GM23338 (cell line): Measurements from ENCODE around the gene CRYZL1. TPM values are rescaled to one million over a fixed set of nuclear protein-coding genes. Genes with fewer than 3 reads are reported as not detected.
A peak's percentile ranks its signal among the peaks of the same experiment; 100 is the strongest.

ENCODE experiments used
- ATAC-seq: fragments of 200-7000 bp; cut with Tn5 transposase; 3 replicates; pipeline ENCODE4 v1.9.1; 2020
- DNase-seq: peaks from one replicate; pipeline ENCODE4 v3.0.0-alpha.2; 2015; ENCODE audit warnings: low spot score
- H2AFZ ChIP-seq: fragments of 200-600 bp; sonication (generic); 2 replicates; pipeline ENCODE4 v1.8.0; 2016; ENCODE audit warnings: antibody characterized with exemption, mild to moderate bottlenecking, moderate library complexity
- H3F3A ChIP-seq: fragments of 200-600 bp; sonication (generic); replicated peaks from 2 replicates; pipeline ENCODE4 v1.8.0; 2017; ENCODE audit warnings: antibody characterized with exemption, mixed run types, low read depth
- H3K27ac ChIP-seq: fragments of 200-600 bp; sonication (generic); 2 replicates; pipeline ENCODE4 v1.6.1; 2016; ENCODE audit warnings: low read depth
- H3K27me3 ChIP-seq: fragments of 200-600 bp; sonication (generic); 2 replicates; pipeline ENCODE4 v1.8.0; 2016; ENCODE audit warnings: mild to moderate bottlenecking, mixed run types, moderate library complexity; ENCODE audit not compliant: insufficient read depth
- H3K36me3 ChIP-seq: fragments of 200-600 bp; sonication (generic); 2 replicates; pipeline ENCODE4 v1.8.0; 2016; ENCODE audit warnings: mild to moderate bottlenecking; ENCODE audit not compliant: insufficient read depth
- H3K4me1 ChIP-seq: fragments of 200-600 bp; sonication (generic); 2 replicates; pipeline ENCODE4 v1.8.0; 2016; ENCODE audit warnings: mild to moderate bottlenecking, moderate library complexity; ENCODE audit not compliant: insufficient read depth
- H3K4me2 ChIP-seq: fragments of 200-600 bp; sonication (generic); 2 replicates; pipeline ENCODE4 v1.7.1; 2017; ENCODE audit warnings: mixed run types
- H3K4me3 ChIP-seq: fragments of 200-600 bp; sonication (generic); 2 replicates; pipeline ENCODE4 v1.6.1; 2016; ENCODE audit warnings: mixed run types
- H3K79me2 ChIP-seq: fragments of 200-600 bp; sonication (generic); replicated peaks from 2 replicates; pipeline ENCODE4 v1.8.0; 2017; ENCODE audit warnings: mild to moderate bottlenecking; ENCODE audit not compliant: insufficient read depth
- H3K9me2 ChIP-seq: fragments of 200-600 bp; sonication (generic); 2 replicates; pipeline ENCODE4 v1.8.0; 2017; ENCODE audit not compliant: insufficient read depth
- H4K20me1 ChIP-seq: fragments of 200-600 bp; sonication (generic); replicated peaks from 2 replicates; pipeline ENCODE4 v1.8.0; 2017; ENCODE audit warnings: mild to moderate bottlenecking; ENCODE audit not compliant: insufficient read depth
- H3K27ac Mint-ChIP-seq: 2 replicates; pipeline ENCODE4 v1.8.0; 2020; ENCODE audit warnings: inconsistent platforms, mild to moderate bottlenecking, moderate library complexity, mixed read lengths
- H3K27me3 Mint-ChIP-seq: 3 replicates; pipeline ENCODE4 v1.8.0; 2022; ENCODE audit warnings: low read depth, mild to moderate bottlenecking, moderate library complexity, mixed read lengths, inconsistent platforms; ENCODE audit not compliant: insufficient read depth, poor library complexity
- H3K36me3 Mint-ChIP-seq: 3 replicates; pipeline ENCODE4 v1.8.0; 2021; ENCODE audit warnings: low read depth, mild to moderate bottlenecking, inconsistent platforms, moderate library complexity, mixed read lengths
- H3K4me1 Mint-ChIP-seq: 3 replicates; pipeline ENCODE4 v1.8.0; 2020; ENCODE audit warnings: mild to moderate bottlenecking, inconsistent platforms, mixed read lengths
- H3K4me3 Mint-ChIP-seq: 3 replicates; pipeline ENCODE4 v1.8.0; 2021; ENCODE audit warnings: moderate library complexity, mild to moderate bottlenecking, inconsistent platforms, mixed read lengths
- H3K9me3 Mint-ChIP-seq: 3 replicates; pipeline ENCODE4 v1.8.0; 2020; ENCODE audit warnings: moderate library complexity, mild to moderate bottlenecking, inconsistent platforms, mixed read lengths
- EZH2phosphoT487 ChIP-seq: fragments of 200-600 bp; sonication (generic); IDR thresholded peaks from one replicate; pipeline ENCODE4 v1.8.1; 2018; ENCODE audit warnings: antibody characterized with exemption; ENCODE audit not compliant: unreplicated experiment
- JUNB ChIP-seq: IDR thresholded peaks from one replicate; pipeline ENCODE4 v1.6.1; 2016; ENCODE audit warnings: antibody characterized with exemption; ENCODE audit not compliant: unreplicated experiment
- NANOG ChIP-seq: IDR thresholded peaks from 2 replicates; pipeline ENCODE4 v1.6.1; 2016; ENCODE audit warnings: antibody characterized with exemption, borderline replicate concordance
- POLR2AphosphoS5 ChIP-seq: IDR thresholded peaks from 2 replicates; pipeline ENCODE4 v1.6.1; 2016; ENCODE audit warnings: antibody characterized with exemption, low read depth
- STAT1 ChIP-seq: IDR thresholded peaks from one replicate; pipeline ENCODE4 v1.6.1; 2016; ENCODE audit warnings: antibody characterized with exemption; ENCODE audit not compliant: unreplicated experiment
- ZNF114 ChIP-seq: fragments of 250-450 bp; sonication (Bioruptor Pico); IDR thresholded peaks from 2 replicates; pipeline ENCODE4 v1.5.0; 2020; ENCODE audit warnings: mild to moderate bottlenecking, moderate library complexity
- ZNF462 ChIP-seq: fragments of 250-450 bp; sonication (Bioruptor Pico); IDR thresholded peaks from 2 replicates; pipeline ENCODE4 v1.5.0; 2020; ENCODE audit warnings: mild to moderate bottlenecking, moderate library complexity
- polyA plus RNA-seq: library from polyadenylated mRNA; unstranded; fragments of >200 nt; fragmentation: Nextera tagmentation; extraction: Ambion mirVana; gene quantifications from 2 replicates; pipeline ENCODE4 v1.2.1, GENCODE V29; 2016
- total RNA-seq: library from RNA; depleted of rRNA; stranded (reverse); fragments of >200 nt; shearing (Covaris generic); gene quantifications from 2 replicates; pipeline ENCODE4 v1.2.3, GENCODE V29; 2014
- TF ChIP-seq, protein P1 (sequence below), 2 experiments: fragments of 200-600 bp in 1 of 2; sonication (generic) in 1 of 2; conservative IDR thresholded peaks; 2 replicates each; pipeline versions ENCODE4 v1.5.1 to v1.6.1; 2016 to 2017; ENCODE audit warnings: antibody characterized with exemption in 2 of 2, low read depth in 2 of 2, mild to moderate bottlenecking in 2 of 2, moderate library complexity in 1 of 2
- TF ChIP-seq, protein P2 (sequence below): IDR thresholded peaks from 2 replicates; pipeline ENCODE4 v1.6.1; 2016; ENCODE audit warnings: antibody characterized with exemption

Gene CRYZL1
- total and polyA plus RNA-seq, 2 experiments from 2014 or later, result 23.8 to 40.5 TPM

DNA sequence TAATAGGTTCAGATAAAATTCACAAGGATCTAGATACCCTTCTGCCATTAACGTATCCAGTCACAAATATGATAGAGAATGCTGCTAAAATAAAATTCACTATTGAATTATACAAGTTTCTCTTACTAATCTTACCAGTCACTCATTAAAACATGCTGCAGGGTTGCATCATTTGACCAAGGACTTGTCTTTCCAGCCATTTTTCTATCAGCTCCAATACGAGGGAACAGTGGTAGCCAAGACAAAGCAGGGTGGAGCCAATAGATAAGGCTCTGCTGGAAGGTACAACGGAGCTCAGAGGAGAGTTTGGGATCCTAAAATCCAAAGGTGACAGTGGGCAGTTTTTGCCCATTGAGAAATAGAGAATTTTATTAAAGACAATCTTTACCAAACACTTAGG is 57.1 kb downstream of the CRYZL1 start:
- H3K4me3 ChIP-seq, result no peak overlapping the region
- H3K4me3 Mint-ChIP-seq, result no peak overlapping the region
- H3K4me2 ChIP-seq, result no peak overlapping the region
- no peak overlapping the region for H3K27ac ChIP-seq
- H3F3A ChIP-seq, result peaks cover 9% of the 10 kb centered on the region; the same call in 1 of the 2 replicates
- 0 out of 2 replicates have a peak, but pooled peaks cover 7% of the 10 kb centered on the region for H3K36me3 ChIP-seq
- no peak overlapping the region for H2AFZ ChIP-seq
- H3K36me3 Mint-ChIP-seq, result peaks cover 37% of the 10 kb centered on the region; the same call in 2 of the 3 replicates
- TF ChIP-seq STAT1, result no peak
- H3K4me1 ChIP-seq, result peaks cover 12% of the 10 kb centered on the region; the same call in 1 of the 2 replicates
- no peaks in the 10 kb centered on the region for H3K9me2 ChIP-seq
- DNase-seq (no peak), ATAC-seq (no peak)
- 0 out of 2 replicates have a peak, but pooled peaks cover 8% of the 10 kb centered on the region for H3K27me3 ChIP-seq
- 0 out of 2 replicates have a peak, but pooled peaks cover 8% of the 10 kb centered on the region for H4K20me1 ChIP-seq
- H3K79me2 ChIP-seq, result peaks cover 24% of the 10 kb centered on the region
- H3K4me1 Mint-ChIP-seq, result peaks cover 8% of the 10 kb centered on the region; the same call in 2 of the 3 replicates
- no peak overlapping the region for H3K27ac Mint-ChIP-seq
- peaks cover 9% of the 10 kb centered on the region for H3K27me3 Mint-ChIP-seq
- H3K9me3 Mint-ChIP-seq, result no peaks in the 10 kb centered on the region

DNA sequence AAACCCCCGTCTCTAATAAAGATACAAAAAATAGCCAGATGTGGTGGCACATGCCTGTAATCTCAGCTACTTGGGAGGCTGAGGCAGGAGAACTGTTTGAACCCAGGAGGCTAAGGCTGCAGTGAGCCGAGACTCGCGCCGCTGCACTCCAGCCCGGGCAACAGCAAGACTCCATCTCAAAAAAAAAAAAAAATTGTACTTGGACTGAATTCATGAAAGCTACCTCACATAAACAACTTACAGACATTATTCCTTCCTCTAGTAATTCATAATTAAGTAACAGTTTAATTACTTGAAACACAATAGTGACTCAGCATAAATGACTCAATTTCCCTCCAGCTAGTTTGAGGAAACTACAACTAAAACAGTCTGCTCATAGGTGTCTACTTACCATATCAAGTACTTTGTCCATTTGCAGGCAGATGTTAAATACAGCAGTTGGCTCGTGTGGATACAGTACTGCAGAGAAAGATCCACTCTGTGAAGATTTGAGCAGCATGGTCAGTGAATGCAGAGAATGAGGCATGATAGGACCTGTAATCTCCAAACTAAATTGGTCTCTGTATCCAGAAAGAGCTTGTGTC is 62.5 kb downstream of the CRYZL1 start:
- H3K9me2 ChIP-seq, result no peaks in the 10 kb centered on the region
- H3K4me1 ChIP-seq, result no peaks in the 10 kb centered on the region
- TF ChIP-seq NANOG (no peak), STAT1 (no peak), ZNF114 (no peak), JUNB (no peak), ZNF462 (CRISPR knock-in tag) (no peak), EZH2phosphoT487 (no peak), POLR2AphosphoS5 (no peak)
- TF ChIP-seq, protein P1, sequence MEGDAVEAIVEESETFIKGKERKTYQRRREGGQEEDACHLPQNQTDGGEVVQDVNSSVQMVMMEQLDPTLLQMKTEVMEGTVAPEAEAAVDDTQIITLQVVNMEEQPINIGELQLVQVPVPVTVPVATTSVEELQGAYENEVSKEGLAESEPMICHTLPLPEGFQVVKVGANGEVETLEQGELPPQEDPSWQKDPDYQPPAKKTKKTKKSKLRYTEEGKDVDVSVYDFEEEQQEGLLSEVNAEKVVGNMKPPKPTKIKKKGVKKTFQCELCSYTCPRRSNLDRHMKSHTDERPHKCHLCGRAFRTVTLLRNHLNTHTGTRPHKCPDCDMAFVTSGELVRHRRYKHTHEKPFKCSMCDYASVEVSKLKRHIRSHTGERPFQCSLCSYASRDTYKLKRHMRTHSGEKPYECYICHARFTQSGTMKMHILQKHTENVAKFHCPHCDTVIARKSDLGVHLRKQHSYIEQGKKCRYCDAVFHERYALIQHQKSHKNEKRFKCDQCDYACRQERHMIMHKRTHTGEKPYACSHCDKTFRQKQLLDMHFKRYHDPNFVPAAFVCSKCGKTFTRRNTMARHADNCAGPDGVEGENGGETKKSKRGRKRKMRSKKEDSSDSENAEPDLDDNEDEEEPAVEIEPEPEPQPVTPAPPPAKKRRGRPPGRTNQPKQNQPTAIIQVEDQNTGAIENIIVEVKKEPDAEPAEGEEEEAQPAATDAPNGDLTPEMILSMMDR (conservative IDR thresholded peaks at IDR 0.05; ENCODE audit: low read depth in 2 of 2), result no peak
- TF ChIP-seq, protein P2, sequence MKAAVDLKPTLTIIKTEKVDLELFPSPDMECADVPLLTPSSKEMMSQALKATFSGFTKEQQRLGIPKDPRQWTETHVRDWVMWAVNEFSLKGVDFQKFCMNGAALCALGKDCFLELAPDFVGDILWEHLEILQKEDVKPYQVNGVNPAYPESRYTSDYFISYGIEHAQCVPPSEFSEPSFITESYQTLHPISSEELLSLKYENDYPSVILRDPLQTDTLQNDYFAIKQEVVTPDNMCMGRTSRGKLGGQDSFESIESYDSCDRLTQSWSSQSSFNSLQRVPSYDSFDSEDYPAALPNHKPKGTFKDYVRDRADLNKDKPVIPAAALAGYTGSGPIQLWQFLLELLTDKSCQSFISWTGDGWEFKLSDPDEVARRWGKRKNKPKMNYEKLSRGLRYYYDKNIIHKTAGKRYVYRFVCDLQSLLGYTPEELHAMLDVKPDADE, result no peak

More for the DNA sequence above, 62.5 kb downstream of the CRYZL1 start:
- no peak overlapping the region for H3K4me3 ChIP-seq
- peak overlapping the region; percentile 72; the same call in 1 of the 2 replicates for H3K27ac ChIP-seq
- peaks cover 7% of the 10 kb centered on the region; the same call in 1 of the 2 replicates for H3K36me3 ChIP-seq
- no peaks in the 10 kb centered on the region for H3K9me3 Mint-ChIP-seq
- peaks cover 57% of the 10 kb centered on the region for H3K36me3 Mint-ChIP-seq
- H2AFZ ChIP-seq, result no peak overlapping the region
- ATAC-seq, result no peak; the same call in 1 of the 3 replicates
- peaks cover 3% of the 10 kb centered on the region; the same call in 1 of the 2 replicates for H3F3A ChIP-seq
- no peaks in the 10 kb centered on the region for H3K79me2 ChIP-seq
- DNase-seq, result no peak
- no peaks in the 10 kb centered on the region for H3K4me1 Mint-ChIP-seq
- no peak overlapping the region for H3K4me2 ChIP-seq
- H3K27me3 Mint-ChIP-seq, result no peaks in the 10 kb centered on the region
- H4K20me1 ChIP-seq, result peaks cover 9% of the 10 kb centered on the region; the same call in 1 of the 2 replicates
- no peaks in the 10 kb centered on the region for H3K27me3 ChIP-seq
- H3K27ac Mint-ChIP-seq, result peak overlapping the region; percentile 83
- H3K4me3 Mint-ChIP-seq, result no peak overlapping the region
